ENCODE data around the gene HS6ST2.

Gene HS6ST2

DNA sequence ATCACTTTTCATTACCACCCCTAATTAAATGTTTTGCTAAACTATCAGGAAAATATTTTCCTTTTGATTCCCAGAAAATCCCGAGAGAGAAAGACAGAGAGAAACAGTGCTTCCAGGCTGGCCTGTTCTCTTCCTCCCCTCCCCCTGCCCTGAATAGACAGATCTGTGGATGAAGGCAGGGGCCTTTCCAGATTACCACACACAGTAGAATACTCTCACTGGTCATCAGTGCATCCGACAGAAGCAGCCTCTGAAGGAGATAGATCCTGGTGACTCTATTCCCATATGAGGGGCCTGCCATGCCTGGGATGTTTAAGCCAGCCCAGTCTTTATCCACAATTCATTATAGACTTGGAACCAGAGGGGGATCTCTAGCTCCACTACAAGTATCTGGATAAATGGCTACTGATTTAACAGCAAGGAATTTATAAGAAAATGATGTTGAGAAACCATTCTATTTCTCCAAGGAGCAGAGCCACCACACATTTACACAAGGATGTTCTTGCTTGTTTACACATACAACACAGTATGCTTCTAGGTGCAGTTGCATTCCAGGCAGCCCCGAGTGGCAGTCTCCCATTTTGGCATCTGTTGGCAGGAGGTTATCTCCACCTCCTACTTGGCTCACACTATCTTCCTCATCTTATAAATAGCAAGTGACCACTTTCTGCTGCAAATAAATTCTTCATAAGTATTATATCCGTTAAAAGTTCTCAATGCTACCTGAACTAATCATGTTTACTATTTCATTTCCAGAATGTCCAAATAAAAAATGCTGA, 115.8 kb downstream of the HS6ST2 start:
- no peak for DNase-seq

DNA sequence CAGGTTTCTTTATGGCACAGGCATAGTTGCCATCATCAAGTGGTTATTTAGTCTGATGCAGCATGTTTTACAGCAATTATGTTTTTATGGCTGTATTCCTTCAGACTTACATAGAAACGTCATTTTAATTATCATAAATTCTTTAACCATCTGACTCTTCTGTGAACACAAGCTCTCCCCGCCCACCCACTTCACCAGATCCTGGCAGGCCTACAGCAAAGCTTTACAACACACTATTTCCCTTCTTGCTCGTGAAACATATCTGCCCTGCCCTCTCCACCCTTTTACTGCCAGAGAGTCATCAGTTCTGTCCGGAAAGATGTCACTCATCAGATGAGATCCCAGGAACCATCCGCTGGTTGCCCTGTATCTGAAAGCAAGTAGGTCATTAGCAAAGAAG, 120.5 kb downstream of the HS6ST2 start:
- DNase-seq = peak; percentile 71

DNA sequence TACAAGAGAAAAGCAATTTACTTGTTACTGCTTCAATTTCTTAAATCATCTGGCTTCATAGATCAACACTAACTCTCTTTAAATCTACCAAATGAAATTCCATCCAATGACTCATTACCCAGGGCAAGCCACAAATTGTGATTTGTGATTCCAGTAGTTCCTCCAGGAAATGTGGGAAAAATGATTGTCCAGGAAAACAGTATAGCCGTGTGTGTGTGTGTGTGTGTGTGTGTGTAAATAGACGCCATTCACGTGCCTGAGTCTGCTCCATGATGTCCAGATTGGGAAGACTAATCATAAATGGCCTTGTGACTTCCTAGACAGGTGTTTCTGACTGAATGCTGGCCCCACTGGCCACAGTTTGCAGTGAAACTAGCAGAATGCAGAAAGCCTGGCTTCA, 121.3 kb downstream of the HS6ST2 start:
- DNase-seq = no peak

DNA sequence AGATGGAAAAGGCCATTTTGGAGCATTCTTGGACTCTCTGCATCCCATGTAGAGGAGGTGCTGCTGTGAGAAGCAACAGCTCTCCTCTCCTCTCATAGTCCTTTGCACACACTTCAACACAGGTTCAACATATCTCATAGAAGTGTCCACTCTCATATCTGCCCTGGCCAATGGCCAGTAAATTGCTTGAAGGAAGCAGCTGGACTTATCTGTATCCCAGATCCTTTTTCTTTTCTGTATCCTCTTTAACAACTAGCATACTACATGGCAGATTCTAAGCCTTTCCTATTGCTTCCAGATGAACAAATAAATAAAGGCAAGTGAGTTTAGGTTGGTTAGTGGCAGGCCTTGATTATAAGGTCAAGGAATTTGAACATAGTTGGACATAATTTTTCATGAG, 122.0 kb downstream of the HS6ST2 start:
- DNase-seq = no peak

DNA sequence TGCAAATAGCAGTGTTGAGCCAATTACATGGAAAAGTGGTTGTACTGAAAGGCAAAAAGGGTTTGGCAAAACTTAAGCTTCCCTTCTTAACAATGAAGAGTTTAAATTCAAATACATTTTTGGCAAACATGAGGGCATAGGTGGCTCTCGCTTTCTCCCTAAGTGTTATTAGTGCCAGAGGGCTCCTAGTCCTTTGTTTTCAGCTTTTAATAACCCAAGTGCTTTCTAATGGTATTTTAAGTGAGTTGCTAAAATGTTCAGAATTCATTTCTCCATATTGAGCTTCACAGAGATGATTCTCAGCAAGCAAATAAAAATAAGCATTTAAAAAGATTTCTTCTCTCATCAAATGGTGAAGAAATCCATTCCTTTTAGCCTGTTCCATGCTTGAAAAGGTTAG, 123.7 kb downstream of the HS6ST2 start:
- peak; percentile 73 for DNase-seq

DNA sequence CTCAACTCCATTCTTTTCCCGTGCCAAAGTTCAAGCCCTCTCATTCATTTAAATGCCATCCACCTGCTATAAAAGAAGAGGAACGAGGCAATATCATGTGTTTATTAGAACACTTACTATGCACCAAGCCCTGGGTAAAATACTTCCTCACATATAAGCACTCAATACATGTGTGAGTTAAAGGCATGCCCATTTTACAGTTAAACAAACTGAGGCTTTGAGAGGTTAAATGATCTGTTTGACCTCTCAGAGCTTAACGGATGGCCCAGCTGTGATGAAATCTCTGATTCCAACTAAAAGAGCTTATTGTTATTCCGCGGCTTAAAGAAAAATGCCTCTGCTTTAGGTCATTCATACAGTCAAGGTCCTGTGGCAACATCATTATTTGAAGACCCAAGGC, 124.3 kb downstream of the HS6ST2 start:
- DNase-seq = no peak

DNA sequence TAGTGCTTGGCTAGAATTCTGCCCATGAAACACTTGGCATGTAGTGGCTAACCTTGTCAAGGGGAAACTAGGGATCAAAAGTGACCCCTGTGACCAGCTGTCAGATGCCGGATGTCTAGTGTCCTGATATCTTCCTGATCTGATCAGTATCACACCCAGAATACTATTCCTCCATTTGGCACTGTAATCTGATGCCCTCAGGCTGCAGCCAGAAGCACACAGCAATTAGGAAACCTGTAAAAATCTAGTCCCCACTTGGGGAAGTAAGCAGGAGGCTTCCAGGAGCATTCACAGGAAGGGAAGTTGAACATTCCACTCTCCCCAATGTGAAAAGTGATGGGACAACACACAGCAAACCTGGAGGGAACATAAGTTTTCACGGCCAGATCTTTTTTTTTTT, 125.1 kb downstream of the HS6ST2 start:
- DNase-seq = peak; percentile 25

DNA sequence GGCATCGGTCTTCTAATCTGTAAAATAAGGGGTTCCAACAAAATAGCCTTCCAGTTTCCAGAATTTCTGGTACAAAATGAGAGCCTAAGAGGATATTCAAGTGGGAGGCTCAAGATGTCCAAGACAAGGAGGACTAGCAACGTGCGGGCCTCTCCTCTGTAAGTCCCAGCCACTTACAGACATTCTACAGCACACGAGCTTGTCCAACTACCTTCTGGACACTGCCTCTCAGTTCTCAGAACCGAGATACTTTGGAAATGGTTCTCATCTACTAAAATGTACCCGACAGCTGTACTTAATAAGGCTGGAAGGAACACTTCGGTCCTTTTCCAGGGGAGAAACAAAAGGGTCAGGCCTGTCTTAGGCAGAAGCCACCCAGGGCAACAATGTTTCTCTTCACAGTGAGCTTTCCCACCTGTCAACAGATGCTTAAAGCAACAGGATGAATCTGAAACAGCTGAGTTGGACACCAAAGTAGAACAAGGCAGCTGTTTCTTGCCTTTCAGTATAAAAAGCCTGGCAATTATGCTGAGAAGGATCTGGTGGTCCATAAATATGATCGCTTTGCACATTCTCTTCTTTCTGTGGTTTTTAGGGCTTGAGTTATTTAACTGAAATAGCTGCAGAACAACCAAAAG, 127.0 kb downstream of the HS6ST2 start:
- no peak for DNase-seq

DNA sequence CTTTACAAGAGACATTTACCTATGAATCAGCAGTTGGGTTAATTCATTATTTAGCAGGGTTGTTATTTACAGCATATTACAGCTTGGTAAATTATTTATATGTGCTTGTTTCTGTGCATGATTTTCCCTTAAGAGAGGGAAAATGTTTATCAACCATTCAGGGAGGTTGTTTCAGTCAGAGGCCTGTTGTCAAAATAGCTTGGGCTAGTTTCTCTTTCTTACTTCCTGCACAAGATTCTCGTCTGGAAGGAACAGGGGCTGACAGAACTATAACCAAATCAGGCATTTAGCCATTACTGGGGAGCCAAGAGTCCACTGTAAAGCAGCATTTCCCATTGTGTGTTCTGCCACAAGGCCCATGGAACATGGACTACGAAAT, 135.8 kb downstream of the HS6ST2 start:
- no peak for DNase-seq

DNA sequence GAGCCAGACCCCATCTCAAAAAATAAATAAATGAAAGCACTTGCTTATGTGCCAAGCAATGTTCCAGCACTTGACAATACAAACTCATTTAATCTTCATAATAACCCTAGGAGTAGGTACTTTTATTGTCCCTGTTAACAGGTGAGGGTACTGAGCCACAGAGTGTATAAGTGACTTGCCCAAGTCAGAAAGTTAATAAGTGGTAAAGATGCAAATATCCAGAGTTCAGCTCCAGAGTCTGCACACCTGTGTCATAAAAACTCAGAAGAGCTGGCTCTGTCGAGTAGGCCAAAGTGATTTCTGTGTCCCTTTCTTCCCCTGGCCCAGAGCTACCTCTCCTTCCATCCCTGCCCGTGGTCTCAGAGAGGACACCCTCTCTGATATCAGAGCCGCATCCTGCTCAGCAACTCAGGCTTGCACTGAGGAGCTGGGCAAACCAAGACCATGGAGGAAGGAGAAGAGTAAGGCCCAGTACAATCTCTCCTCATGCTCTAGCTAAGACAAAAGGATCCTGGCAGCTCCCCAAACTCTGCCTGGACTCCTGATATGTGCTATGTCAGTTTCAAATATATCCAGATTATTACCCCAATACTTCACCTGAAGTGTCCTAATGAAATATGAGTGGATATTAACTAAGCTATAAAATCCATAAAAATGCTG, 136.3 kb downstream of the HS6ST2 start:
- DNase-seq = no peak

DNA sequence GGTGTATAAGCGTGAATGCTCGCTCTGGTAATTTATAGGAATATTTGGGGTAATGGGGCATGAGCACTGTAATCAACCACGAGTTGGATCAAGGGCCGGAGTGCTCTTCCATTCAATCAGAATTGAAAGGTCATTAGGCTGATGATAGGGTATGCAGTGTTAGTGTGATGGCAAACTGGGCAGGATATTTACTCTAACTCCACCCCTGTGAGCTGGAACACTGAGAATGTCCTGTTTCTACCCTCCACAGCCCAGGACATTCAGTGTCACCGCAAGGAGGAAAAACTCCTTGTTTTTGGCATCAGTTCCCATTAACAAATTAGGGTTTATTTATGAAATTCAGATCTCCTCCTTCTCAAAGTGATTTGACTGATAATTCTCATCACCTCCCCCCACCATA, 137.8 kb downstream of the HS6ST2 start:
- DNase-seq = no peak

DNA sequence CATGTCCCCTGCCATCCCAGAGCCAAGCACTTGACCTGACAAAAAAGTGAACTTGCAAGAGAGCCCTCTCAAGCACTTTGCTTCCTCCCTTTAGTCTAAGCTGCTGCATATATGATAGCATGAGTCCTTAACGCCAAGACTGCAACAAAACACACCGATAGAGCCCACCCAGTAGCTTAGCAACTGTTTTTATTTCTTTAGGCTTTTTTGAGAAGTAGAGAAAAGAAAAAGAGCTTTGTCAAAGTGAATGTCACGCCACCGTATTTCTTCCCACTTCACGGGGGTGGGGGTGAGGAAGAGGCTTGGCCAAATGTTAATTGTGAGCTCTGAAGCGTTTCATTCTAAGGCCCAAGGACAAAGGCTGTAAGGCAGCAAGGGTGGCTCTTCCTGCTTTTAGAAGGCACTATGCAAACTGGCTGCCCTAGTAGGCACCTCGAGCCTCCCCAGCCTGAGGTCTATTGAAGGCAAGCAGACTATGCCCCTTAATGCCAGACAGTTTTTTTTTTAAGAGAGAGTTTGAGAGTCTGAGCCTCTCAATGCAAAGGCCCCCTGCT, 138.6 kb downstream of the HS6ST2 start:
- no peak for DNase-seq

DNA sequence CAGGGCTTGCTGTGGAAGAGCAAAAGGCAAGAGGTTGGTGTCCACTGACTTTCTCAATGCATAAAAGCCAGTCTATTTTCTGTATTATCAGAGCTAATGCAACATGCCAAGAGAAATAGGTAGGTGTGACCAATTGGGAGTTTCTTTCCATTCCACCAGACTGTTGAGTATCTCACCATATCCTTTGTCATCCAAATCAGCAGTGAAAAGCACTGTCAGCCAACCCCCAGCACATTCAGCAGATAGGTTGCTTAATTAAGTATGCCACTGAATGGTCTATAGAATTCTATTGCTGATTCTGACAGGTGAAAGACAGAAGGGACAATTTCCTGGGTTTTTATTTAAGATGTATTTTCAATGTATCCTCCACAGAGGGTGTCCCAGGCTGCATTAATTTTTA, 139.8 kb downstream of the HS6ST2 start:
- no peak for DNase-seq

DNA sequence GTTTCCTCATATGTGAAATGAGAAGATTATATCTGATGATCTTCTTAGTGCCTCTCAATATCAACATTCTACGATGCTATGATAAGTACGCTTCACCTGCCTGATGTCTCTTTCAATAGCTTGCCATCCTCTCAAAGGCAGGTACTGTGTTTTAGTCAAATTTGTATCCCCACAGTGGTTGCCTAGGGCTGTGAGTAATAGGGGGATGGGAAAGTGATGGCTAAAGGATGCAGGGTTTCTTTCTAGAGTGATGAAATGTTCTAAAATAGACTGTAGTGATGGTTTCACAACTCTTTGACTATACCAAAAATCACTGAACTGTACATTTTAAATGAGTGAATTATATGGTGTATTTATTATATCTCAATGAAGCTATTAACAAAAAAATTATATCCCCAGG, 142.8 kb downstream of the HS6ST2 start:
- no peak for DNase-seq

DNA sequence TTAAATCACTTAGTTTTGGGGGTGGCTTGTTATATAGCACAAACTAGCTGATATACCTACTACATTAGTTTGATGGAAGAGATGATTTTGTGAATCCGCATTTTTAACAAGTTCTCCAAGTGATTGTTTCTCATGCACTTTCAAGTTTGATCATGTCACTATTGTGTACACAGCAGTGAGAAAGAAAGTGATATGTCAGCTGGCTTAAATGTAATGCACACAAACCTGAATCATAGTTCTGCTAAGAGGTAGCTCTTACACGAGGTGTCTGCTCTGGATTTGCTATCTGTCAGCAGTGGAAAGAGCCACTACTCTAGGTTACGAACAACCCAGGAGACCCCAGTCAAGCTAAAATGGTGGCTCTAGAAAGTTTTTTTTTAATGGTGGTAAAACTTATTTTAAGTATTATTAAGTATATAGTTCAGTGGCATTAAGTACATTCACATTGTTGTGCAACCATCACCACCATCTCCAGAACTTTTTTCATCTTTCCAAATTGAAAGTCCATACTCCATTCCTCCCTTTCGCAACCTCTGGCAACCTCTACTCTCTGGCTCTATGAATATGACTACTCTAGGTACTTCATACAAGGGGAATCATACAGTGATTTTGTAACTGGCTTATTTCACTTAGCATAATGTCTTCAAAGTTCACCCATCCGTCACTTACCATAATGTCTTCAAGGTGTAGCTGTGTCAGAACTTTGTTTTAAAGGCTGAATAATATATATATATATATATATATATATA, 147.3 kb downstream of the HS6ST2 start:
- DNase-seq = no peak

DNA sequence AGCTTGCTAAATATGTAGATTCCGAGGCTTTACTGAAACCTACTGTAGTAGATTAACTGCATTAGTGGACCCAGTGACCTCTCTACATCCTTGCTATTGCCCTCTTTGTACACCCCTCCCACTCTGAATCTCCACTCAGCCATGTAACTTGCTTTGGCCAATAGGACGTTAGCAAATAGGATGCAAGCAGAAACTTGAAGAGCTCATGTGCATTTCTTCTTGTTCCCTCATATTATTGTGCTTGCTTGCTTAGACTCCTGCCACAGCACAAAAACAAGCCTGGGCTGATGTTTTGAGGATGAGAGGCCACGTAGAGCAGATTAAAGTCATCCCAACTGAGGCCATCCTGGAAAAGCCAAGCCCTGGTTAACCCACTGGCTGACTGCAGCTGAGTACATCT, 147.9 kb downstream of the HS6ST2 start:
- DNase-seq = no peak

DNA sequence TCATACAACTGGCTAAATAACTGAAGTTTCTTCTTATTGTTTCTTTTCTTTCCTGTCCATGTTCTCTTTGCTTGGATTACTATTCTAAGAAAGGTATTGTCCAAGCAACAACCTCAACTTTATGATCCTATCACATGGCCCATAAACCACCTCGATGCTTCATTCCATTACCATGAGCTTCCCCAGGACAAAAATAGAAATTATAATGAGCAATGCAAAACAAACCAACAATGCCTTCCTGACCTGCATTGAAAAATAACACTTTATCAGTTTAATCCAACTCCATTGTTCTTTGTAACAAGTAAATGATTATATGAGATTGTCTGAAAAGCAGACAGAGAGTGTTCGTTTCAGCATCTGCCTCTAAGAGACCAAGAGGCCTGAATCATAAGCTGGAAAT, 148.8 kb downstream of the HS6ST2 start:
- DNase-seq = no peak

DNA sequence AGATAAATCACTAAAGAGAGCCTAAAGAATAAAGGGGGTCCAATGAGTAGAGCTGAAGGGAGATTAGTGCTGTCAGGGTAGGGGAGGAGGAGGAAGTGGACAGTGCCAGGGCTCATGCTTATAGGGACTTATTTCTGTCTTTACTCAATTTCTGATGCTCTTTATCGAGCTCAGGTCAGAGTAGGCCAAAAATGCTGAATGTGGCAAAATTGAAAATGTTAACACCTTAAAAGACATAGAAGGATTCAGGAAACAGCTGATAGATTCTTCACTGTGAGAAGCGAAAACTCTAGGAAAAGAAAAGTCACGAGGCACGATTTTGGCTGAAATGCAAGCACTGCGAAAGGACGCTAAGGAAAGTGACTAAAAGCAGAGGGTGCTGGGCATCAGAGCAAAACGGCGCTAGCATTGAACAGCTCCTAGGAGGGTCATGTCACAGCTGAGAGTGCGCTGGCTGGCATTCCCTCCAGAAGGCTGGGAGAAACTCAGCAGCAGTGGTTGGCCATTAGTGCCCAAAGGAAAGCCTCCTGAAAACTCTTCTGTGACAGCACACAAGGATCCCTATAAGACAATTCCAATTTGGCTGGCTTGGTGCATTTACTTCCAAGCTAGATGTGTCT, 150.9 kb downstream of the HS6ST2 start:
- DNase-seq = no peak

DNA sequence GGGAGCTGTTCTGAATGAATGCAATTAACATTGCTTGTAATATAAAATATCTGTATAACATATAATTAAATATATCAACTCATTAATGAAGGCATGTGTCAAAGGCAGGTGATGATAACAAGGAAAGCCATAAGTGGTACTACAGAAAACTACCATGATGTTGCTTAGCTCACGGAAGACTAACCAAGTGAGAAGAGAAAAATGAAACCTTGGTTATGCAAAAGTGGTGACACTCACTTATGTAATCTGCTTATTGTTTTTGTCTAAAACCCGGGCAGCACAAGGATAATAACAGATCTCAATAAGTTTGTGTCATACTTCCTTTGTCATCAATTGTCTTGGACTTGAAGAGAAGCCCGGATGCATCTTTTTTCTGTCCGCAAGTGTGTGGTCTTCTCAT, 156.4 kb downstream of the HS6ST2 start:
- DNase-seq = no peak

DNA sequence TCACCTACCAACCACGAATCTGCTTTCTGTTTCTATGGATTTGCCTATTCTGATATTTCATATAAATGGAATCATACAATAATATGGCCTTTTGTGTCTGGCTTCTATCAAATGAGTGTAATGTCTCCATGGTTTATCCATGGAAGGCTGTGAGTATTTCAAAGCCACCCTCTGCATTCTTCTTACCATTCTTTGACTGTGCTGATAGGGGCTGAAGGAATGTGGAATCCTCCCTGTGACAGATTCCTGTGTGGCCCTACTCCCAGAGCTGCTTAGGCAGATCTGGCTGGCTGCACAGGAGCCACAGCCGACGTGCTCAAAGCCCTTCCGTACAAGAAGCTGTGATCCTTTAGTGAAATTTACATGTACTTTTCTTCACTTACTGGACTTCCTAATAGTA, 163.2 kb downstream of the HS6ST2 start:
- no peak for DNase-seq

DNA sequence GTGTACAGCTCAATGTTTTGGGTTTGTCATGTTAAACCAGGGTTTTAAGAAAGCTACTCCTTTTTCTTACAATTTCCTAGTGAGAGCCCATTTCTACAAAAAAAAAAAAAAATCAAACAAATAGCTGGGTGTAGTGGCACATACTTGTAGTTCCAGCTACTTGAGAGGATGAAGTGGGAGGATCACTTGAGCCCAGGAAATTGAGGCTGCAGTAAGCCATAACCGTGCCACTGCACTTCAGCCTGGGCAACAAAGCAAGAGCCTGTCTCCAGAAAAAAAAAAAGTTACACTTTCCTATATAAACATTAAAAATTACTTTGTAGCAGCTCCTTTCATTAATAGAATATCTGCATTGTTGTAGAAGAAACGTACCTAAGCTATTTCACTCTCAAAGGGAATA, 166.7 kb downstream of the HS6ST2 start:
- DNase-seq = no peak

DNA sequence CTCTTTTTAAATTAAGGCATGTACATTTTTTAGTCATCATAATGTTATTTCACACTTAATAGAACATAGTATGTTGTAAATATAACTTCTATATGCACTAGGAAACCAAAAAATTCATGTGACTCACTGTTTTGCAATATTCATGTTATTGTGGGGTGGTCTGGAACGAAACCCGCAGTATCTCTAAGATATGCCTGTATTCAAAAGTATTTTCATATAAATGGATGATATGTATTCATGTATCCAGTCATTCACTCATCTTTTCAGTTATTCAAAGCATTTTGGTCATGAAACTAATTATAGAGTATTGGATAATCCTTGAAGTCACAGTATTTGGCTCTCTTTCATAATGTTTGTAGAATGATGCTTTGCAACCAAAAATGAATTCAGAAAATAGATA, 168.1 kb downstream of the HS6ST2 start:
- no peak for DNase-seq

DNA sequence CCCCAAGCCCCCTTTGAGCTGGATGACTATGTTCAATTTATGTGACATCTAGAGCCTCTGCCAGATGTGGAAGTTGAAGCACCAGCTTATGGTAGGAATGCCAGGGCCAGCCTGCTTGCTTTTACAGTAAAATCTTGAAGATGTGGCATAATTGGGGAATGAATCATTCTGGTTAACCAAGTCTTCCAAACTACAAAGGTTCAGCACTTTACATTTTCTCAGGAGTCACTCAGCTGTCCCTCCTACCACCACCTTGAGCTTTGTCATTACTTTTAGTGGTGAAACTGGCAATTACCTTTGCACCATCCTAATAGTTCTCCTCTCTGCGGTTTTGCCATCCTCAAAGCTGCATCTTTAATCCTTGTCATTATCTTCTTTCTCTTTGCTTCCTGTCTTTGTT, 172.2 kb downstream of the HS6ST2 start:
- no peak for DNase-seq
